ENCODE data around the gene UFD1. TPM values are rescaled to one million over a fixed set of nuclear protein-coding genes. Genes with fewer than 3 reads are reported as not detected.

The UFD1 gene
- total and polyA plus RNA-seq, 9 of the 15 experiments (the other 6 are each of a cell fraction or from before 2014, with no cell fraction given): 238 to 645 (median 363) TPM

GRCh38 chr22:19445279-19445982 lies 33.6 kb downstream of the UFD1 start (continued):
- 0 out of 2 replicates have a peak, but pooled peaks have one; percentile 14 for TF ChIP-seq ZNF408 (CRISPR knock-in tag; IDR thresholded peaks at IDR 0.05; ENCODE audit: low read depth)
- TF ChIP-seq ARHGAP35 (IDR thresholded peaks at IDR 0.05; ENCODE audit: partially characterized antibody): peak; percentile 61
- 0 out of 2 replicates have a peak, but pooled peaks have one; percentile 32 for TF ChIP-seq JUNB (CRISPR knock-in tag; conservative IDR thresholded peaks at IDR 0.05)
- TF ChIP-seq, protein P1, sequence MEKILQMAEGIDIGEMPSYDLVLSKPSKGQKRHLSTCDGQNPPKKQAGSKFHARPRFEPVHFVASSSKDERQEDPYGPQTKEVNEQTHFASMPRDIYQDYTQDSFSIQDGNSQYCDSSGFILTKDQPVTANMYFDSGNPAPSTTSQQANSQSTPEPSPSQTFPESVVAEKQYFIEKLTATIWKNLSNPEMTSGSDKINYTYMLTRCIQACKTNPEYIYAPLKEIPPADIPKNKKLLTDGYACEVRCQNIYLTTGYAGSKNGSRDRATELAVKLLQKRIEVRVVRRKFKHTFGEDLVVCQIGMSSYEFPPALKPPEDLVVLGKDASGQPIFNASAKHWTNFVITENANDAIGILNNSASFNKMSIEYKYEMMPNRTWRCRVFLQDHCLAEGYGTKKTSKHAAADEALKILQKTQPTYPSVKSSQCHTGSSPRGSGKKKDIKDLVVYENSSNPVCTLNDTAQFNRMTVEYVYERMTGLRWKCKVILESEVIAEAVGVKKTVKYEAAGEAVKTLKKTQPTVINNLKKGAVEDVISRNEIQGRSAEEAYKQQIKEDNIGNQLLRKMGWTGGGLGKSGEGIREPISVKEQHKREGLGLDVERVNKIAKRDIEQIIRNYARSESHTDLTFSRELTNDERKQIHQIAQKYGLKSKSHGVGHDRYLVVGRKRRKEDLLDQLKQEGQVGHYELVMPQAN (IDR thresholded peaks at IDR 0.05; ENCODE audit: borderline replicate concordance): 0 out of 2 replicates have a peak, but pooled peaks have one; percentile 22
- TF ChIP-seq PTTG1 (tag; IDR thresholded peaks at IDR 0.05; ENCODE audit: low read depth): peak; percentile 21; the same call in 1 of the 2 replicates
- TF ChIP-seq ZFP30 (CRISPR knock-in tag; IDR thresholded peaks at IDR 0.05; ENCODE audit: borderline replicate concordance): 0 out of 2 replicates have a peak, but pooled peaks have one; percentile 25
- TF ChIP-seq ELF4 (CRISPR knock-in tag; IDR thresholded peaks at IDR 0.05): peak; percentile 83; the same call in 1 of the 2 replicates
- 0 out of 2 replicates have a peak, but pooled peaks have one; percentile 43 for TF ChIP-seq DIDO1 (tag; IDR thresholded peaks at IDR 0.05; ENCODE audit: low read depth)
- TF ChIP-seq ELF2 (CRISPR knock-in tag; IDR thresholded peaks at IDR 0.05): peak; percentile 62; the same call in 1 of the 2 replicates
- peak; percentile 72; the same call in 1 of the 2 replicates for TF ChIP-seq THRB (CRISPR knock-in tag; conservative IDR thresholded peaks at IDR 0.05)
- 0 out of 2 replicates have a peak, but pooled peaks have one; percentile 3 for TF ChIP-seq FOXA1 (IDR thresholded peaks at IDR 0.05; ENCODE audit: borderline replicate concordance)
- TF ChIP-seq NCOA4 (IDR thresholded peaks at IDR 0.05; ENCODE audit: partially characterized antibody): peak; percentile 33
- peak in 1 of 2 experiments; percentile 75; a peak in 2 of 4 replicates for TF ChIP-seq HDAC1 (IDR thresholded peaks at IDR 0.05)
- TF ChIP-seq, protein P2, sequence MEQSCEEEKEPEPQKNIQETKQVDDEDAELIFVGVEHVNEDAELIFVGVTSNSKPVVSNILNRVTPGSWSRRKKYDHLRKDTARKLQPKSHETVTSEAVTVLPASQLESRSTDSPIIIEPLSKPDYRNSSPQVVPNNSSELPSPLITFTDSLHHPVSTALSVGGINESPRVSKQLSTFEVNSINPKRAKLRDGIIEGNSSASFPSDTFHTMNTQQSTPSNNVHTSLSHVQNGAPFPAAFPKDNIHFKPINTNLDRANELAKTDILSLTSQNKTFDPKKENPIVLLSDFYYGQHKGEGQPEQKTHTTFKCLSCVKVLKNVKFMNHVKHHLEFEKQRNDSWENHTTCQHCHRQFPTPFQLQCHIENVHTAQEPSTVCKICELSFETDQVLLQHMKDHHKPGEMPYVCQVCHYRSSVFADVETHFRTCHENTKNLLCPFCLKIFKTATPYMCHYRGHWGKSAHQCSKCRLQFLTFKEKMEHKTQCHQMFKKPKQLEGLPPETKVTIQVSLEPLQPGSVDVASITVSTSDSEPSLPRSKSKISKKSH (CRISPR knock-in tag; IDR thresholded peaks at IDR 0.05): peak; percentile 75; the same call in 1 of the 2 replicates
- TF ChIP-seq TRIM25 (IDR thresholded peaks at IDR 0.05; ENCODE audit: borderline replicate concordance): 0 out of 2 replicates have a peak, but pooled peaks have one; percentile 49
- 0 out of 4 replicates have a peak, but pooled peaks of 1 of the 2 experiments have one; percentile 38 for TF ChIP-seq CSDE1 (IDR thresholded peaks at IDR 0.05)
- TF ChIP-seq, protein P3, sequence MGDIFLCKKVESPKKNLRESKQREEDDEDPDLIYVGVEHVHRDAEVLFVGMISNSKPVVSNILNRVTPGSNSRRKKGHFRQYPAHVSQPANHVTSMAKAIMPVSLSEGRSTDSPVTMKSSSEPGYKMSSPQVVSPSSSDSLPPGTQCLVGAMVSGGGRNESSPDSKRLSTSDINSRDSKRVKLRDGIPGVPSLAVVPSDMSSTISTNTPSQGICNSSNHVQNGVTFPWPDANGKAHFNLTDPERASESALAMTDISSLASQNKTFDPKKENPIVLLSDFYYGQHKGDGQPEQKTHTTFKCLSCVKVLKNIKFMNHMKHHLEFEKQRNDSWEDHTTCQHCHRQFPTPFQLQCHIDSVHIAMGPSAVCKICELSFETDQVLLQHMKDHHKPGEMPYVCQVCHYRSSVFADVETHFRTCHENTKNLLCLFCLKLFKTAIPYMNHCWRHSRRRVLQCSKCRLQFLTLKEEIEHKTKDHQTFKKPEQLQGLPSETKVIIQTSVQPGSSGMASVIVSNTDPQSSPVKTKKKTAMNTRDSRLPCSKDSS (IDR thresholded peaks at IDR 0.05; ENCODE audit: low read depth, partially characterized antibody): peak; percentile 28
- TF ChIP-seq ZNF699 (CRISPR knock-in tag; IDR thresholded peaks at IDR 0.05; ENCODE audit: insufficient replicate concordance): peak; percentile 5
